ENCODE measurements around the gene MT1M.

The MT1M gene

GRCh38 chr16:56632156-56632847, at the start of gene MT1M:
MT1M (plus strand) TSS chr16:56632659; CDS start chr16:56632732, 73 bp downstream.
- DNase-seq (ENCODE audit: low read depth): no peak

GRCh38 chr16:56582911-56583310, 49.5 kb upstream of the MT1M start:
- peak; percentile 94 for DNase-seq (ENCODE audit: low read depth)

- peak; percentile 91 for DNase-seq (ENCODE audit: low read depth)
Observed at GRCh38 chr16:56583351-56584168, 48.9 kb upstream of the MT1M start.

GRCh38 chr16:56584276-56584675, 48.2 kb upstream of the MT1M start:
- DNase-seq (ENCODE audit: low read depth): peak; percentile 55

GRCh38 chr16:56588781-56589140, 43.7 kb upstream of the MT1M start:
- DNase-seq (ENCODE audit: low read depth): no peak

- DNase-seq (ENCODE audit: low read depth): no peak
Observed at GRCh38 chr16:56589141-56590039, 43.1 kb upstream of the MT1M start, which contains the start of gene MT3. MT3 (plus strand) TSS chr16:56589528; CDS start chr16:56589591, 63 bp downstream.

- peak; percentile 24 for DNase-seq (ENCODE audit: low read depth)
Observed at GRCh38 chr16:56591377-56592060, 40.9 kb upstream of the MT1M start.

- DNase-seq (ENCODE audit: low read depth): no peak
Observed at GRCh38 chr16:56593573-56594291, 38.7 kb upstream of the MT1M start.

GRCh38 chr16:56594292-56594619, 38.2 kb upstream of the MT1M start:
- DNase-seq (ENCODE audit: low read depth): no peak

- DNase-seq (ENCODE audit: low read depth): peak; percentile 63
Observed at GRCh38 chr16:56600398-56600999, 32.0 kb upstream of the MT1M start.

GRCh38 chr16:56601325-56601724, 31.1 kb upstream of the MT1M start:
- DNase-seq (ENCODE audit: low read depth): no peak

GRCh38 chr16:56603589-56603988, 28.9 kb upstream of the MT1M start:
- DNase-seq (ENCODE audit: low read depth): peak; percentile 18

GRCh38 chr16:56604966-56605365, 27.5 kb upstream of the MT1M start:
- no peak for DNase-seq (ENCODE audit: low read depth)

- DNase-seq (ENCODE audit: low read depth): no peak
Observed at GRCh38 chr16:56605475-56605874, 27.0 kb upstream of the MT1M start.

- peak; percentile 89 for DNase-seq (ENCODE audit: low read depth)
Observed at GRCh38 chr16:56606071-56606475, 26.4 kb upstream of the MT1M start.

- DNase-seq (ENCODE audit: low read depth): peak; percentile 97
Observed at GRCh38 chr16:56606476-56607108, 25.9 kb upstream of the MT1M start.

- peak; percentile 100 for DNase-seq (ENCODE audit: low read depth)
Observed at GRCh38 chr16:56607109-56607618, 25.3 kb upstream of the MT1M start.

- DNase-seq (ENCODE audit: low read depth): no peak
Observed at GRCh38 chr16:56607675-56608042, 24.8 kb upstream of the MT1M start.

- DNase-seq (ENCODE audit: low read depth): peak; percentile 97
Observed at GRCh38 chr16:56608043-56608875, 24.2 kb upstream of the MT1M start, which contains the start of gene MT2A. MT2A (plus strand) TSS chr16:56608584; CDS start chr16:56608656, 72 bp downstream.

Data from amniotic epithelial cell (primary cell).